ENCODE data around the gene ADCYAP1.

ADCYAP1 gene

GRCh38 chr18:959854-960253, 55.2 kb downstream of the ADCYAP1 start:
- no peak for DNase-seq (ENCODE audit: low read depth in 1 of 2, low spot score in 1 of 2)

Measured in activated T-helper 1 cell treated with anti-CD3 and anti-CD28 coated beads, Interleukin-2, amount 50 U/mL, for 16 hours (primary cell).